ENCODE results near the gene CRB3.

CRB3 gene

DNA sequence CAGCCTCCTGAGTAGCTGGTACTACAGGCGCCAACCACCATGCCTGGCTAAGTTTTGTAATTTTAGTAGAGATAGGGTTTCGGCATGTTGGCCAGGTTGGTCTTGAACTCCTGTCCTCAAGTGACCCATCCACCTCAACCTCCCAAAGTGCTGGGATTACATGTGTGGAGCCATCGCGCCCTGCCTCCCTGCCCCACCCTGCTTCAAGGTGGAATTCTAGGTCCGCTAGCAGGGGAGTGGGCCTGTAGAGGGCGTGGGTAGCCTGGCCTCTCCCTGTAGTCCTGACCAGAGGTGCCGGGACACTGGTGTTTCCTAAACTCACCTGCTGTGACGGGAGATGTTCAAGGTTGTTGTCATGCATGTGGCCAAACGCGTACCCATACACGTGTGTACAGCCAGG, 30.9 kb upstream of the CRB3 start:
- no peak for DNase-seq (ENCODE audit: low spot score)

DNA sequence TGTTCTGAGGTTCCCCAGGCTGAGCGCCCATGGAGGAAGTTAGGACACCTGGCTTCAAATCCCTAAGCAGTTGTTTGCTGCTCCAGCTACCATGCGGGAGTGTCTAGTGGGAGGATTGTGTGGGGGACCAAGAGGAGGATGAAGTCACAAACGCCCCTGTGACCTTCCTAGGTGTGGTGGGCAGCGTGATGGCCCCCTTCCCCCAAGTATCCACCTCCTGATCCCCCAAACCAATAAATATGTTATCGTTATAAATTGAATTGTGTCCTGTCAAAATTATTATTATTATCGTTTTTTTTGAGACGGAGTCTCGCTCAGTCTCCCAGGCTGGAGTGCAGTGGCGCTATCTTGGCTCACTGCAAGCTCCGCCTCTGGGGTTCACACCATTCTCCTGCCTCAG, 30.4 kb upstream of the CRB3 start, which contains the start of gene SLC25A41:
SLC25A41 (minus strand) TSS at position 101 of the 400 bp plus-strand sequence; CDS start at position 31, 70 bp downstream.
- DNase-seq (ENCODE audit: low spot score): no peak

DNA sequence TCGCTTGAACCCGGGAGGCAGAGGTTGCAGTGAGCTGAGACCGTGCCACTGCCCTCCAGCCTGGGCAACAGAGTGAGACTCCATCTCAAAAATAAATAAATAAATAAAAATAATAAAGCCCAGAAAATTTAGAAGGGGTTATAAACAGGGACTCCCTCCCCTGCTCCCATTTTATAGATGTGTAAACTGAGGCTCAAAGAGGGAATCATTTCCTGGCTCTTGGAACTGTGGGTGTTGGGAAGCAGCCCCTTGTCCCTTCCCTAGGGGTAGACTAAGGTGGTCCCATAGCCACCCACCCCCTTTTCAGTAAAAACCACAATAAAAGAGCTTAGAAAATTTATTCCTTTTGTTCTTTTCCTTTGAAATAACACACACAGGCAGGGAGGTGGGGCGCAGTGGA, 24.3 kb upstream of the CRB3 start:
- DNase-seq (ENCODE audit: low spot score): no peak

DNA sequence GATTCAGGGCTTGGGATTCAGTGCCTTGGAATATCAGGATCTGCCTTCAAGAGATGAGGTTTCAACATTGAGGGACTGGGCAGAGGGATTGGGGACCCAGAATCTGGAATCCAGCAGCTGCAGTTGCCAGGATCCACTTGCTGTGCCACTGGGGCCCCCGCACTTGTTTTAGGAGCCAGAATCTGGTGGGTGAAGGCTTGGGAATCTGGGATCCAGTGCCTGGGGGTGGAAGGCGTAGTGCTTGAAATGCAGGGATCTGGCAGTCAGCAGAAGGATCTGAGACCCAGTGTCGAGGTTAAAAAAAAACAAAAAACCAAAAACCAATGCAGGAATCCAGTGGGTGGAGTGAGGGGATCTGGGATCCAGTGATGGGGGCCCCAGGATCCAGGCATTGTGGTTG, 23.2 kb upstream of the CRB3 start:
- no peak for DNase-seq (ENCODE audit: low spot score)

DNA sequence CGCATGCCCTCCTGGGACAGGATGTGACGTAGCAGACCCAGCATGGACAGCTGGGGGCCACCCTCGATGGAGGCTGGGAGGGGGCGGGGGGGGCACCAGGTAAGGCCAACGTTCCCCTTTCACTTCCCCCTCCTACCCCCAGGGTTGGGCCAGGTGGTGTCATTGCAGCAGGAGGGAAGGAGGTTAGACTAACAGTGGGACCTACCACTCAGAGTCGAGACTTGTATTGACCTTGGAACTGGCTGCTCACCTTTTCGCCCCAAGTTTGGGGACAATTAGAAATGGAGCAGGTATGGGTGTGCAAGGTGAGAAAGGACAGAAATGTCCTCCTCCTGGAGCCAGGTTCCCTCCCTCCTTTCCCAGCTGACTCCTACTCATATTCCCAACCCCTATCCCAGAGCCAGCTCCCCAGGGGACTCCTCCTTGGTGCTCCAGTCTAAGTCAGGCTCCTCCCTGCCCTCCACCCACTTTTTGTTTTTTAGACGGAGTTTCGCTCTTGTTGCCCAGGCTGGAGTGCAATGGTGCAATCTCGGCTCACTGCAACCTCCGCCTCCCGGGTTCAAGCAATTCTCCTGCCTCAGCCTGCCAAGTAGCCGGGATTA, 21.9 kb upstream of the CRB3 start:
- no peak for DNase-seq (ENCODE audit: low spot score)

DNA sequence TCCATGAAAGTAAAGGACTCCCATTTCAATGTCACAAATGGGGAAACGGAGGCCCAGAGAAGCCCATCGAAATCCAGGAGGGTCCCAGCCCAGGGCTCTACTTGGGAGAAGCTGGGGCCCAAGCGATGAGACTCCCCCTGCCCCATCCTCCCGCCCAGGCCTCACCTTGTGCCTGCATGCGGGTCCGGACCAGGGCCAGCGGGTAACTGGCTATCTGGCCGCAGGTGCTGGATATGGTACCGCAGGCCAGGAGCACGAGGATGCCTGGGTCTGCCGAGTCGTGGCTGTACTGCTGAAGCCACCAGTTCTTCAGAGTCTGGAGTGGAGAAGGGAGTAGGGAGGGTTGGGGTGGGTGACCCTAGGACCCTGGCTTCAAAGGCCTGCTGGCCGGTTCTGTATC, 20.1 kb upstream of the CRB3 start:
- DNase-seq (ENCODE audit: low spot score): no peak

DNA sequence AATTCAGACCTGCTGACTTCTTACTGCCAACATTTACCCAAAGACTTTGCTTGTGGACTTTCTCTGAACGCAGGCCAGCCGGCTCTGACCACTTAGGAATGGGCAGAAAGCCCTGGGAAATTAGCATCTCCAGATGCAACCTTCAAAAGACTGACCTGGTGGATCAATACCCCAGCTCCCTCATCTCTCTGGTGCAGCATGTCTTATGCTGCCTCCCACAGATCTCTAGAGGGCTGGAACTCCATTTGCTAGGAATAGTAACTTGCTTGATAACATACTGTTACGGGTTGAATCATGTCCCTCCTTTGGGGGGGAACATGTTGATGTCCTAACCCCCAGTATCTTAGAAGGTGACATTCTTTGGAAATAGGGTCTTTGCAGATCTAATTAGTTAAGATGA, 17.6 kb upstream of the CRB3 start:
- no peak for DNase-seq (ENCODE audit: low spot score)

DNA sequence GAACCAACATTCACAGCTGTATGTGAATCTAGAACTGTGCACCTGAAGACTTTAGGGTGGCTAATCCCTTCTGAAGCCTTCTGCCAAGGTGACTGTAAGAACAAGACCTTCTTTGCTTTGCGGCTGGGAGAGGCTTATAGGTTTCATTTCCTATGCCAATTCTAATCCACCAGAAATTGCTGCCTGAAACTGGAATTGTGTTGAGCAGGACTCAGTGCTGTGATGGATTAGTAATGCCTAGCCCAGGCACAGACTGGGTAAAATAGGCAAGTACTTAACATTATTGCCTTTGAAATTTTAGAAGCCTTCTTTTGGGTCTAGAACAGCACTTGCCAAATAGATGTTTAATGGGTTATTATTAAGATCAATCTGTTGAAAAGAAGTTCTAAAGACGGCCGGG, 16.0 kb upstream of the CRB3 start:
- DNase-seq (ENCODE audit: low spot score): no peak

DNA sequence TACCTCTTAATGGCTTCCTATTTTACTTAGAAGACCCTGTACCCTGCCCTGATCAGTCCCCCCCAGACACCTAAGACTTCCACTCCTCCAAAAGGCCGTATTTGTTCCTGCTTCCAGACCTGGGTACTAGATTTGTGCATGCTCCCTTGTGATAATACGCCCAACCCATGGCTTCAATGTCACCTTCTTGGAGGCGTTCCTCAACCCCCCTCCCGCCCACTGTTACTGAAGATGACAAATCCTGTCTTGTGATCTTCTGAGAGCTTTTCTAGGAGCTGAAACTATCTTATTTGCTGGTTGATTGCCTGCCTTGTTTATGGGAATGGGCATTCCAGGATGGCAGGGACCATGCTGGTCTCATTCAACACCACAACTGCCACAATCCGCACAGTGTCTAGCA, 13.9 kb upstream of the CRB3 start:
- DNase-seq (ENCODE audit: low spot score): no peak

DNA sequence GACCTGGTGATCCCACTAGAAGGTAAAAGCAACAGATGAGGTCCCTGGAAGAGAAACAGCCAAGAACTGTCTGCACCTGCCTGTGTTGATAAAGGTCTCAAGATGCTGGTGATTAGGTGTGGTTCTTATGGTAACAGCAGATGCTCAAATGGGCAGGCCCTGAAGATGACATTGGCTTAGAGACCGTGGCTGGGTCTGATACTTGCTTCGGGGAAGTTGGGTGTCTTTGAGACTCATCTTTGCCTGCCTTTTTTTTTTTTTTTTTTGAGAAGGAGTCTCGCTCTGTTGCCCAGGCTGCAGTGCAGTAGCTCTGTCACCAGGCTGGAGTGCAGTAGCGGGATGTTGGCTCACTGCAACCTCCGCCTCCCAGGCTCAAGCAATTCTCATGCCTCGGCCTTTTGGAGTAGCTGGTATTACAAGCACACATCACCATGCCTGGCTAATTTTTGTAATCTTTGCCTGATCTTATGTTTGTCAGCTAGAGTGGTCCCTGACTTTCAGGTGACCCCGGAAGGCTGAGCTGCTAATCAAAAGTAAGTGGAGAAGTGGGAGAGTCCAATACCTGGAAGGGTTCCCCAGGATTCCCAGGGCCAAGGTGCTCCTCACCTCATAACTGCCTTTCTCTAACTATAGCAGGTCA, 12.4 kb upstream of the CRB3 start:
- DNase-seq (ENCODE audit: low spot score): no peak

DNA sequence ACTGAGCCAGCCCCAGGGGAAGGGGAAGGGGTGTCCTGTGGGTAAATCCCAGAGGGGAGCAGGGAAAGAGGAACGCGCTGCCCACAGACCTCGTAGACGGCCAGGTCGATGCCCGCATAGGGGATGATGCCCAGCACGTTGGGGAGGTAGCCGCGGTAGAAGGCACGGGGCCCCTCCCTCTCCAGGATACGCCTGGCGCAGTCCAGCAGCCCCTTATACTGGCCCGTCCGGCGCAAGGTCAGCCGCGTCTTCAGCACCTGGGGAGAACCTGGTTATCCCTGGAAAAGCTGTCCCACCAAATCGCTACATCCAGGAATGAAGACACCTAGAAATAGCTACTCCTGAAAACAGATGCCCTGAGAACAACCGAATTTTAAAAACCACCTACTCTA, 11.9 kb upstream of the CRB3 start:
- DNase-seq (ENCODE audit: low spot score): no peak

DNA sequence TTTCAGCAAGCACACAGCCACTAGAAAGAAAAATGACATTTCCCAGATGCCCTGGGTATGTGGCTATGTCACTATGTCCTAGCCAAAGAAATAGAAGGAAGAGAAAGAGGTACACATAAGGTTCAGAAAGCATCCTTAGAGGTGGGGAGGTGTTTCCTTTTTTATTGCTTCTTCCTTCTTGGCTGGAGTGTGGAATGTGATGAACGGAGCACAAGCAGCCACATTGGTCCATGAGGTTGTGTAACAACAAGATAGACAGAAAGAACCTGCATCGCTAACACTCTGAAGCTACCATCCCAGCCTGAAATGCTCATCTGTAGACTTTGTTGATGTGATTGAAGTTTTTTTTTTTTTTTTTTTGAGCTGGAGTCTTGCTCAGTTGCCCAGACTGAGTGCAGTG, 11.2 kb upstream of the CRB3 start:
- DNase-seq (ENCODE audit: low spot score): no peak

DNA sequence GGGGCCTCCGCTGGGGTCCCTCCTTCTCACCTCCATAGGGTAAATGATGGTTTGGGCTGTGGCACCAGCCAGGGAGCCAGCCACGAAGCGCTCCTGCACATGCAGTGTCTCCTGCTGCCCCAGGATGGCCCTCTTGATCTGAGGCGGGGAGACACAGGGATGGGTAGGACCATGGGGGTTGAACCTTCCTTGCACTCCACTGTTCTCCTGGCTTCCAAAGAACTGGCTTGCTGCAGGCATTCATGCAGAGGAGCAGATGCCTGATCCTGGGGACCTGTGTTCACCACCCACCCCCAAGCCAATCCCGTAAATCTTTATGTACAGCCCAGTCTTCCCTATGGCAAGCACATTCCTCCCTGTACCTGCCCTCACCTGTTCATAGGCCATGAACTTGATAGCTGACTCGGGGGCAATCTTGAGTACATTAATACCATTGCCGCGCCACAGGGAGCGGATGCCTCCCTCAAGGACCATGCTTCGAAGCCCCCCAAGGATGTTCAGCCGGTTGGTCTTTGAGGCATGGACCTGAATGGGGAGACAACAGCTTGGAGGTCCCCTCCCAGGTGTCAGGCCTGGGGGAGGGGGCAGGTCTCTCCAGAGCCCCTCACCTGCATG, 10.0 kb upstream of the CRB3 start:
- no peak for DNase-seq (ENCODE audit: low spot score)

DNA sequence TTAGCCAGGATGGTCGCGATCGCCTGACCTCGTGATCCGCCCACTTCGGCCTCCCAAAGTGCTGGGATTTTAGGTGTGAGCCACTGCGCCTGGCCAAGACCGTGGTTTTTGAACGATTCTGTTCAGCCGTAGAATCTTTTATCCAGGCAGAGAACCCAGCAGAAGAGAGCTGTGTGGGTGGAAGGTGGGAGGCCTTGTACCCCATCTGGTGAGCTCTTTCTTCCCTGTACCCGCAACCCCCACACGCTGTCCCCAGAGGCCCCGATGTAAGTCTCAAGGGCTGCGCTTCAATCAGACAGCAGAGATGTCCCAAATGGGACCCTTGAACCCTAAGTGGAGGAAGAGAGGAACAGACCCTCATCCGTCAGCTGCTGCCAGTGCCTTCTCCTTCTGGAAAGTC, 8.1 kb upstream of the CRB3 start:
- DNase-seq (ENCODE audit: low spot score): no peak

DNA sequence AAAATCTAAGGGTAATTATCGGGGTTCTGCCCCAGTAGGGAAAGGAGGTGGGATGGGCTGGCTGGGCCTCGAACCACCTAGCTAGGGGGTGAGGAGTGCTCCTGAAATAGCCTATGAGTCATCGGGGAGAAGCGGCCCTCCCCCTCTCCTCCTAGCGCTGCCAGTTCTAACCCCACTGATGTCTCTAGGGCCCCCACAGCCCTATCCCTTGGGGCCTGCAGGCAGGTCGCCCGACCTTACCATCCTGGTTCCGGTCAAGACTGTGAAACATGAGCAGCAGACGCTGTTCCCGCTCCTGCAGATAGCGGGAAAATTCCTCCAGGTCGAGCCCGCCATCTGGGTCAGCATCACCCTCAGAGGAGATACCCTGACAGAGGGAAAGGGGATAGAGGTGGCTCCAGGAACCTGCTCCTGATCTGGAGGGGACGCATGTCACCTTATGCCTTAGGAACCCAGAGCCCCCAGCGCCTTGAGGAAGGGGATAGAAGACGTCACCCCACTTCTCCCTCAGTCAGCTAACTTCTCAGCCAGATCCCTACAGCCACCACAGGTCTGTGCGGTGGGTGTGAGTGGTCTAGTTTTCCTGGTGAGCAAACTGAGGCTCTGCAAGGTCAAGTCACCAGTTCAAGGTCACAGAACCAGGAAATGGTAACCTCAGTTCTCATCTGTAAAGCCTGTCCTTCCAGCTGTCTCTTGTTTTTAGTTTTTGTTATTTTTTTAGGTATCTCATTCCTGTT, 5.9 kb upstream of the CRB3 start:
- DNase-seq (ENCODE audit: low spot score): no peak

DNA sequence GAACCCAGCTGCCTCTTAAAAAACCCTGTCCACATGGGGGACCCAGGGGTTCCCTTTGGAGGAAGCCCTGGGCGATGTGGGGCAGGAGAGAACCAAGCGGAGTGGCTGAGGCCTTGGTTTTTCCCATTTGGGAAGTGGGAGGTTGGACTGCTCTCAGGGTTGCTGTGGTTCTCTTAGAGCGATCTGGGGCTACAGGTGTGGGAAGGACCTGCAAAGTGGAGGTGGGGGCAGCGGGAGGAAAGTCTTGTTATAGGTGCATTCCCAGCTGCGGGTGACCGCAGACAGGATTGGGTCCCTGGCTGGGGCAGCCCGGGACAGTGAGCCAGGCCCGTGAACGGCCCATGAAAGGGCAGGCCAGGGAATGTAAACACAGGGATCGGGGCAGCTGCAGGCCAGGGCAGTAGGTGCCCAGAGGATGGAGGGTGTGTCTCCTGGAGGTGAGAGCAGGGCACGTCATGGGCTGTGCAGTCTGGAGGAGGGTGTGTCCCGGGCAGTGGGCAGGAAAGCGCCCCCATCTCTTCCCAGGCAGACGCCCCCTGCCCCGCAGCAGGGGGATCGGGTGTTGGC, 5.3 kb upstream of the CRB3 start:
- DNase-seq (ENCODE audit: low spot score): peak; percentile 51

DNA sequence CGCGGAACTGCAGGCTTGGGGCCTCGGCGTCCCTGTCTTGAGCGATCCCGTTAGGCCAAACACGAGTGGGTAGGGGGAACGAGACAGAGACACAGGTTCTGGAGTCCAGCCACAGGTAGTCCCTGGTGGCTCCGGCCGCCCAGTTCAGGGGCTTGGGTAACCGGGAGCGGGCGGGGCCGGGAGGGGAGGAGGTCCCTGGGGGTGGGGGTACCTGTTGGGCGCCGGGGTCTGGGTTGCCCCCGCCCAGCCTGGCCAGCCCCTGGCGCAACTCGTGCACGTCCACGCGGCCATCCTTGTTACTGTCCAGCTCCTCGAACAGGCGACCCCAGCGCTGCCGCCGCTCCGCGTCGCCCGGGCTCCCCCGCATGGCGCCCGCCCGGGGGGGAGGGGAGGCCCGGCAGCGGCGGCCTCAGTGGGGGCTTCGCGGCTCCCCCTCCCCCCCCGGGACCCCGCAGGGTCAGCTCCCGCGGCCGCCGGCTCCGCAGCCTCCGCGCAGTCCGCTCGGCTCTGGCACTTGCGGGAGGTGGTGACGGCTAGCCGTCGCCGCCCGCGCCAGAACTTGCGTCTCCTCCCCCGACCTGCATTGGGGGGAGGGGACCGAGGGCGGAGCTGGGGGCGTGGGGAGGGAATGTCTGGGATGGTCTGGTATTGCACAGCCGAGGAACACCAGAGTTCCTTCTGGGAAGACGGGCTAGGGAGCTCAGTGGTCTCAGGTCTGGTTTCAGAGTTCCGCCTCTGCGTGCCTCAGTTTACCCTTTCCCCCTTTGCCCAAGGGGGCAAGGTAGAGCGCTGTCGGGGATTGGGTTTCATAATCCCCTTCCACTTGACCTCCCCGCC, 4.6 kb upstream of the CRB3 start, which contains the start of gene SLC25A23:
SLC25A23 (minus strand) TSS at position 531 of the 837 bp plus-strand sequence; CDS start at position 367, 164 bp downstream.
- DNase-seq (ENCODE audit: low spot score): peak; percentile 94

DNA sequence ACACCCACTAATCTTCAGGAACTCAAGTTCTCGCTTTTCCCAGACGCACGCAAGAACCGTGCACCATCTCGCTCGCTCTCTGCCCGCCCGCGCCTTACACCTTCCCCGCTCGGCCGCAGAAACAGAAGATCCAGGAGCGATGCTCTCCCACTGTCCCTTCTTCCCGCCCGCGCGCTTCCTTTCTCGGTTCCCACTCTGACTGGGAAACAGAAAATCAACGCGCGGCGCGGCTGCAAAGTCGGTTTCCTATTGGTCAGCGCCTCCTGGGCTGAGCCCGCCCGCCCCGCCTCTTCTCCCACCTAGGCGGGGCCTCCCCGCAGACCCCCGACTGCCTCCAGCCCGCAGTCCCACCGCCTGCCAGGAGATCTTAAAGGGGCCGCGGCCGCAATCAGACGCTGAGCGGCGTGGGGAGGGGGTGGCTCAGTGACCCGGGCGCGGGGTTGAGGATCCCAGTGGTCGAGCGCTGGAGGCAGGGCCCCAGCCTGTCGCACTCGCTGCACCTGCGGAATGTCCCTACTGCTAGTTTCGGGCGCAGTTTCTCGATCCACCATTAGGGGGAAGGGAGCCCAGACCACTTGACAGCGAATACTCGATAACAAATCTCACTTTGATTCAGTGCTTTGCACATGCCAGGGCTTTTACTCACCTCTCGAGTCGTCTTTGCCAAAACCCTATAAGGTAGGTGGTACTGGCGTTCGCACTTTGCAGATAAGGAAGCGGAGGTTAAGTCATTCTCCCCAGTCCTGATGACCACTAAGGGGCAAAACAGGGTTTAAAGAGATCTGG, 3.8 kb upstream of the CRB3 start:
- peak; percentile 95 for DNase-seq (ENCODE audit: low spot score)

DNA sequence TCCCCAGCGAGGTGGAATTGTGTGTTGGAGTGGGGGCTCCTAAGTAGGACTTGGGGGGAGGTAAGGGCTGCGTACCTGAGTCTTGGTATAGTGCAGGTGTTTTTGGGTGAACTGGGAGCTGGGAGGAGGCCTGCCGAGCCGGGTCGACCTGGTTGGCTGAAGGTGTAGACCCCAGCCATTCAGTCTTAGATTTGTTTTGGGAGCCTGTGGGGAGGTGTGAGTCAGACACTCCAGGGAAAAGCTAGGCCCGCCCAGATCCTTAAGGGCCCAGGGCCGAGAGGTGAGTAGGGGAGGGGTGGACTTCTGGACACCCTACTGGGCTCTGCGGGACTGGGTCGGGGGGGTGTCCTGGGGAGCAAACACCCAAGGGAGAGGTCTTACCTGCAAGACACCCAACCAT, 935 bp downstream of the CRB3 start:
- DNase-seq (ENCODE audit: low spot score): no peak

DNA sequence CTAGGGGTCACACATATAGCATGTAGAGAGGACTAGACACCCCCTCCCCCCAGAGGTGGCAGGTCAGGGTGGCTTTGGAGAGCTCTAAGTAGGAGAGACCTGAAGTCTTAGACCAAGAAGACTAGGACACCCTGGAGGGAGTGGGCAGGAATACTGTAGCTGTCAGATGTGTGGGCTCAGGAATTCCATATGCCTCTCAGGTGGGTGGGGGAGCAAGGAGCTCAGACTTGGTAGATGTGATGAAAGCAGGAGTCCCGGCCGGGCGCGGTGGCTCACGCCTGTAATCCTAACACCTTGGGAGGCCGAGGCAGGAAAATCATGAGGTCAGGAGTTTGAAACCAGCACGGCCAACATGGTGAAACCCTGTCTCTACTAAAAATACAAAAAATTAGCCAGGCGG, 1.6 kb downstream of the CRB3 start:
- DNase-seq (ENCODE audit: low spot score): no peak

All from iPS-NIHi11 (cell line).